Dendritic cell treated with granulocyte-macrophage colony-stimulating factor and Interleukin-4, amounts not matched to agents 40 ng/mL and 50 ng/mL, for 4 days (primary cell): ENCODE data around the gene IL1RL1.
"Not testable (repeated sequence)": the region's sequence is repeated elsewhere in the genome, so short reads cannot be mapped to it uniquely, and the experiment has no call there.

Source experiments
- H3K27ac Mint-ChIP-seq: one replicate; pipeline ENCODE4 v1.8.0; 2022; ENCODE audit warnings: mild to moderate bottlenecking, mixed read lengths
- H3K27me3 Mint-ChIP-seq: one replicate; pipeline ENCODE4 v1.8.0; 2022; ENCODE audit warnings: mild to moderate bottlenecking, mixed read lengths
- H3K36me3 Mint-ChIP-seq: one replicate; pipeline ENCODE4 v1.8.0; 2022; ENCODE audit warnings: low read depth, mixed read lengths
- H3K4me1 Mint-ChIP-seq: one replicate; pipeline ENCODE4 v1.8.0; 2022; ENCODE audit warnings: low read depth, mixed read lengths
- H3K4me3 Mint-ChIP-seq: one replicate; pipeline ENCODE4 v1.8.0; 2022; ENCODE audit warnings: mild to moderate bottlenecking, moderate library complexity, mixed read lengths
- H3K9me3 Mint-ChIP-seq: one replicate; pipeline ENCODE4 v1.8.0; 2022; ENCODE audit warnings: mixed read lengths
- intact Hi-C: fragments of 100-400 bp; cut with micrococcal nuclease; formaldehyde crosslinking; loops from one replicate; pipeline ENCODE4 v1.15.0; 2022

IL1RL1 gene

GRCh38 chr2:102303589-102303988, 7.8 kb upstream of the IL1RL1 start:
- H3K36me3 Mint-ChIP-seq, result no peaks in the 10 kb centered on the region
- H3K4me1 Mint-ChIP-seq, result peaks cover 30% of the 10 kb centered on the region
- no peak overlapping the region for H3K27ac Mint-ChIP-seq
- intact Hi-C loops, result loop anchor here (2.0 kb wide), 1 partner anchor 51 kb away; the partner anchor contains the start of gene IL18R1
- H3K27me3 Mint-ChIP-seq, result peaks cover 62% of the 10 kb centered on the region
- H3K9me3 Mint-ChIP-seq, result no peaks in the 10 kb centered on the region
- H3K4me3 Mint-ChIP-seq, result no peak overlapping the region

GRCh38 chr2:102304268-102304667, 7.1 kb upstream of the IL1RL1 start:
- Mint-ChIP-seq H3K4me1 (peaks cover 30% of the 10 kb centered on the region), H3K9me3 (no peaks in the 10 kb centered on the region), H3K4me3 (no peak overlapping the region), H3K27ac (no peak overlapping the region), H3K27me3 (peaks cover 59% of the 10 kb centered on the region), H3K36me3 (no peaks in the 10 kb centered on the region)
- intact Hi-C loops, result no loop called here

- H3K27ac Mint-ChIP-seq, result no peak overlapping the region
- intact Hi-C loops, result no loop called here
- peaks cover 61% of the 10 kb centered on the region for H3K27me3 Mint-ChIP-seq
- peaks cover 30% of the 10 kb centered on the region for H3K4me1 Mint-ChIP-seq
- H3K9me3 Mint-ChIP-seq, result no peaks in the 10 kb centered on the region
- H3K36me3 Mint-ChIP-seq, result no peaks in the 10 kb centered on the region
- no peak overlapping the region for H3K4me3 Mint-ChIP-seq
Observed at GRCh38 chr2:102304711-102305611, 6.4 kb upstream of the IL1RL1 start.

- no peak overlapping the region for H3K4me3 Mint-ChIP-seq
- H3K9me3 Mint-ChIP-seq, result no peaks in the 10 kb centered on the region
- intact Hi-C loops, result no loop called here
- no peak overlapping the region for H3K27ac Mint-ChIP-seq
- H3K36me3 Mint-ChIP-seq, result no peaks in the 10 kb centered on the region
- H3K4me1 Mint-ChIP-seq, result peaks cover 34% of the 10 kb centered on the region
- peaks cover 58% of the 10 kb centered on the region for H3K27me3 Mint-ChIP-seq
Observed at GRCh38 chr2:102306125-102306524, 5.2 kb upstream of the IL1RL1 start.

GRCh38 chr2:102313025-102313424, 1.7 kb downstream of the IL1RL1 start:
- no peaks in the 10 kb centered on the region for H3K9me3 Mint-ChIP-seq
- peaks cover 6% of the 10 kb centered on the region for H3K4me1 Mint-ChIP-seq
- peaks cover 34% of the 10 kb centered on the region for H3K27me3 Mint-ChIP-seq
- intact Hi-C loops, result no loop called here
- H3K27ac Mint-ChIP-seq, result no peak overlapping the region
- no peaks in the 10 kb centered on the region for H3K36me3 Mint-ChIP-seq
- H3K4me3 Mint-ChIP-seq, result no peak overlapping the region

- Mint-ChIP-seq H3K36me3 (no peaks in the 10 kb centered on the region), H3K27ac (no peak overlapping the region), H3K4me1 (peaks cover 6% of the 10 kb centered on the region), H3K27me3 (peaks cover 30% of the 10 kb centered on the region), H3K4me3 (no peak overlapping the region), H3K9me3 (no peaks in the 10 kb centered on the region)
- intact Hi-C loops, result no loop called here
Observed at GRCh38 chr2:102313471-102313870, 2.1 kb downstream of the IL1RL1 start.

- intact Hi-C loops, result no loop called here
- Mint-ChIP-seq H3K4me3 (no peak overlapping the region), H3K27ac (no peak overlapping the region), H3K9me3 (no peaks in the 10 kb centered on the region), H3K4me1 (peaks cover 6% of the 10 kb centered on the region), H3K36me3 (no peaks in the 10 kb centered on the region), H3K27me3 (peaks cover 28% of the 10 kb centered on the region)
Observed at GRCh38 chr2:102313950-102314349, 2.6 kb downstream of the IL1RL1 start.

- Mint-ChIP-seq H3K27me3 (peaks cover 20% of the 10 kb centered on the region), H3K4me3 (no peak overlapping the region), H3K27ac (no peak overlapping the region), H3K36me3 (no peaks in the 10 kb centered on the region), H3K4me1 (peaks cover 5% of the 10 kb centered on the region), H3K9me3 (no peaks in the 10 kb centered on the region)
- intact Hi-C loops, result no loop called here
Observed at GRCh38 chr2:102315921-102316320, 4.6 kb downstream of the IL1RL1 start.

GRCh38 chr2:102317715-102318114, 6.4 kb downstream of the IL1RL1 start:
- no peak overlapping the region for H3K4me3 Mint-ChIP-seq

GRCh38 chr2:102318437-102318836, 7.1 kb downstream of the IL1RL1 start:
- Mint-ChIP-seq H3K9me3 (peaks cover 2% of the 10 kb centered on the region), H3K4me3 (no peak overlapping the region), H3K27ac (no peak overlapping the region), H3K4me1 (peaks cover 6% of the 10 kb centered on the region), H3K36me3 (no peaks in the 10 kb centered on the region), H3K27me3 (peaks cover 20% of the 10 kb centered on the region)
- intact Hi-C loops, result no loop called here

More at GRCh38 chr2:102317715-102318114, 6.4 kb downstream of the IL1RL1 start:
- Mint-ChIP-seq H3K27ac (no peak overlapping the region), H3K4me1 (peaks cover 4% of the 10 kb centered on the region), H3K36me3 (no peaks in the 10 kb centered on the region), H3K27me3 (peaks cover 22% of the 10 kb centered on the region), H3K9me3 (no peaks in the 10 kb centered on the region)
- intact Hi-C loops, result no loop called here

GRCh38 chr2:102321941-102322719, 10.8 kb downstream of the IL1RL1 start:
- no peak overlapping the region for H3K27ac Mint-ChIP-seq
- peaks cover 19% of the 10 kb centered on the region for H3K27me3 Mint-ChIP-seq
- H3K9me3 Mint-ChIP-seq, result peaks cover 13% of the 10 kb centered on the region
- intact Hi-C loops, result no loop called here
- H3K4me1 Mint-ChIP-seq, result peaks cover 6% of the 10 kb centered on the region
- no peak overlapping the region for H3K4me3 Mint-ChIP-seq
- H3K36me3 Mint-ChIP-seq, result no peaks in the 10 kb centered on the region

GRCh38 chr2:102324914-102325313, 13.6 kb downstream of the IL1RL1 start:
- peaks cover 22% of the 10 kb centered on the region for H3K27me3 Mint-ChIP-seq
- H3K4me3 Mint-ChIP-seq, intact Hi-C loops, H3K36me3 Mint-ChIP-seq, H3K27ac Mint-ChIP-seq, H3K4me1 Mint-ChIP-seq: not testable (repeated sequence)
- peaks cover 13% of the 10 kb centered on the region for H3K9me3 Mint-ChIP-seq

GRCh38 chr2:102331311-102331980, 20.1 kb downstream of the IL1RL1 start:
- H3K4me3 Mint-ChIP-seq, result no peak overlapping the region
- H3K4me1 Mint-ChIP-seq, result no peaks in the 10 kb centered on the region
- H3K9me3 Mint-ChIP-seq, result no peaks in the 10 kb centered on the region
- H3K27me3 Mint-ChIP-seq, result peaks cover 31% of the 10 kb centered on the region
- H3K27ac Mint-ChIP-seq, result no peak overlapping the region
- intact Hi-C loops, result no loop called here
- H3K36me3 Mint-ChIP-seq, result no peaks in the 10 kb centered on the region

- Mint-ChIP-seq H3K4me1 (no peaks in the 10 kb centered on the region), H3K27me3 (peaks cover 23% of the 10 kb centered on the region), H3K27ac (no peak overlapping the region), H3K4me3 (no peak overlapping the region), H3K36me3 (no peaks in the 10 kb centered on the region), H3K9me3 (no peaks in the 10 kb centered on the region)
- intact Hi-C loops, result no loop called here
Observed at GRCh38 chr2:102334486-102334885, 23.1 kb downstream of the IL1RL1 start.
